HCEC 1CT (cell line): ENCODE data around the gene R3HCC1L.
A peak's percentile ranks its signal among the peaks of the same experiment; 100 is the strongest.
"Not testable (repeated sequence)": the region's sequence is repeated elsewhere in the genome, so short reads cannot be mapped to it uniquely, and the experiment has no call there.

Experiments used
- DNase-seq: peaks from one replicate; pipeline ENCODE4 v3.0.0-alpha.2; 2017

R3HCC1L gene

GRCh38 chr10:98133075-98133752, 1.2 kb upstream of the R3HCC1L start:
- not testable (repeated sequence) for DNase-seq

GRCh38 chr10:98134117-98134430, 383 bp upstream of the R3HCC1L start:
- no peak for DNase-seq

- DNase-seq, result peak; percentile 39
These were observed 904 bp downstream of the R3HCC1L start for GRCh38 chr10:98135222-98135899.

GRCh38 chr10:98136775-98137174, 2.3 kb downstream of the R3HCC1L start:
- not testable (repeated sequence) for DNase-seq

GRCh38 chr10:98138031-98138430, 3.6 kb downstream of the R3HCC1L start:
- no peak for DNase-seq

GRCh38 chr10:98139431-98139830, 5.0 kb downstream of the R3HCC1L start:
- no peak for DNase-seq

- no peak for DNase-seq
These were observed 7.1 kb downstream of the R3HCC1L start for GRCh38 chr10:98141484-98142073.

- DNase-seq, result no peak
These were observed 10.5 kb downstream of the R3HCC1L start for GRCh38 chr10:98144985-98145384.

- no peak for DNase-seq
These were observed 15.4 kb downstream of the R3HCC1L start for GRCh38 chr10:98149858-98150257.

- peak; percentile 31 for DNase-seq
These were observed 16.1 kb downstream of the R3HCC1L start for GRCh38 chr10:98150544-98150943.

GRCh38 chr10:98152778-98153177, 18.3 kb downstream of the R3HCC1L start:
- DNase-seq, result not testable (repeated sequence)

GRCh38 chr10:98153213-98153958, 18.9 kb downstream of the R3HCC1L start:
- DNase-seq, result peak; percentile 49

- DNase-seq, result peak; percentile 13
These were observed 19.6 kb downstream of the R3HCC1L start for GRCh38 chr10:98154076-98154475.

GRCh38 chr10:98158576-98158975, 24.1 kb downstream of the R3HCC1L start:
- no peak for DNase-seq

- DNase-seq, result no peak
These were observed 29.5 kb downstream of the R3HCC1L start for GRCh38 chr10:98163941-98164340.

- DNase-seq, result no peak
These were observed 32.7 kb downstream of the R3HCC1L start for GRCh38 chr10:98167191-98167590.

GRCh38 chr10:98168147-98168546, 33.7 kb downstream of the R3HCC1L start:
- no peak for DNase-seq

- no peak for DNase-seq
These were observed 34.3 kb downstream of the R3HCC1L start for GRCh38 chr10:98168766-98169165.

- no peak for DNase-seq
These were observed 34.9 kb downstream of the R3HCC1L start for GRCh38 chr10:98169379-98169778.

GRCh38 chr10:98170249-98171117, 36.0 kb downstream of the R3HCC1L start:
- DNase-seq, result peak; percentile 47

GRCh38 chr10:98172073-98172472, 37.6 kb downstream of the R3HCC1L start:
- DNase-seq, result no peak

GRCh38 chr10:98172495-98172894, 38.0 kb downstream of the R3HCC1L start:
- DNase-seq, result no peak

- DNase-seq, result no peak
These were observed 38.8 kb downstream of the R3HCC1L start for GRCh38 chr10:98173260-98173659.
